GM12878 (cell line): ENCODE results near the gene ITPRIPL2.

Experiments
- CBX3 ChIP-seq: fragments of 200-600 bp; sonication (generic); IDR thresholded peaks from 2 replicates; pipeline ENCODE4 v1.6.1; 2016; ENCODE audit warnings: low read depth, borderline replicate concordance
- CBX5 ChIP-seq: sonication (generic); IDR thresholded peaks from 2 replicates; pipeline ENCODE4 v1.6.1; 2016; ENCODE audit warnings: low read depth, moderate library complexity, mild to moderate bottlenecking, inconsistent platforms
- EGR1 ChIP-seq, 2 experiments: IDR thresholded peaks; 1 replicate in 1 of 2; 2 replicates in 1 of 2; pipeline ENCODE4 v1.6.1; 2011 to 2012; ENCODE audit warnings: low read depth in 2 of 2, low read length in 2 of 2, borderline replicate concordance in 1 of 2, mild to moderate bottlenecking in 1 of 2, moderate library complexity in 1 of 2
- EP300 ChIP-seq, 2 experiments: fragments of 150-350 bp in 1 of 2; IDR thresholded peaks; 2 replicates each; pipeline ENCODE4 v1.6.1; 2011 to 2012; ENCODE audit warnings: low read depth in 2 of 2, low read length in 2 of 2, borderline replicate concordance in 1 of 2, improper control_type of control experiment in 1 of 2, inconsistent platforms in 1 of 2; ENCODE audit not compliant: control insufficient read depth in 1 of 2
- EZH2 ChIP-seq: IDR thresholded peaks from 2 replicates; pipeline ENCODE4 v1.6.1; 2012; ENCODE audit warnings: low read depth, mild to moderate bottlenecking, control low read depth, inconsistent platforms, low read length, borderline replicate concordance; ENCODE audit not compliant: control insufficient read depth
- HDGF ChIP-seq: fragments of 450-650 bp; IDR thresholded peaks from 2 replicates; pipeline ENCODE4 v1.6.1; 2016; ENCODE audit warnings: antibody characterized with exemption
- NR2F1 ChIP-seq: fragments of 450-650 bp; conservative IDR thresholded peaks from 2 replicates; pipeline ENCODE4 v1.6.1; 2017; ENCODE audit warnings: mild to moderate bottlenecking
- RCOR1 ChIP-seq: conservative IDR thresholded peaks from 2 replicates; pipeline ENCODE4 v1.6.1; 2012; ENCODE audit warnings: low read depth, low read length, improper control_type of control experiment
- SMC3 ChIP-seq: IDR thresholded peaks from 2 replicates; pipeline ENCODE4 v1.6.1; 2011; ENCODE audit warnings: low read length, improper control_type of control experiment, borderline replicate concordance
- TF ChIP-seq, protein P1 (sequence below), 3 experiments: IDR thresholded peaks in 2 of 3; conservative IDR thresholded peaks in 1 of 3; 2 replicates each; pipeline ENCODE4 v1.5.1; 2011; ENCODE audit warnings: low read depth in 3 of 3, low read length in 3 of 3, mild to moderate bottlenecking in 3 of 3, control low read depth in 2 of 3, moderate library complexity in 2 of 3, inconsistent platforms in 1 of 3, mixed read lengths in 1 of 3; ENCODE audit not compliant: control insufficient read depth in 2 of 3, insufficient read depth in 1 of 3; ENCODE audit errors: extremely low read depth in 1 of 3

DNA sequence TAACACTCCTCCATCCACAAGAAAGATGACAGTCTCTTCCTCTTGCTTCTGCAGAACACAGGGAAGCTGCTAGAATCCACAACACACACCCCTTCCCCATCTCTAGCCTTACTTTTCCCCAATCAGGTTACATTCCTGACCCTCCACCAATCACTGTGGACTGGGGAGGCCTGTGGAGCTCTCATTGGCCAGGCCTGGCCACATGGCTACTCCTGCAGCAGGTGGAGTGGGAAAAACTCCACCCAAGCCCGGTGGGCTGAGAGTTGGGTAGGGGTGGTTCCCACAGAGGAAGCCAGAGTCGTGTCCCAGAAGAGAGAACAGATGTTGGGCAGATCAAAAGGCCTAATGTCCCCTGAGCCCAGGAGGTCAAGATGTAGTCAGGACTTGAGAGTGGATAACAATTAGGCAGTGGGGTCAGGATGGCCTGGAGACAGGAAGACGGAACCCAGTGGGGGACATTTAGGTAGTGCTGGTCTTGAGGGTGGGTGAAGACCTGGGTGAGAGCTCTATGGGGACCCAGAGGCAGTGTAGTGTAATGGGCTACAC, 24.3 kb upstream of the ITPRIPL2 start:
- no peak for TF ChIP-seq EZH2
- TF ChIP-seq, protein P1, sequence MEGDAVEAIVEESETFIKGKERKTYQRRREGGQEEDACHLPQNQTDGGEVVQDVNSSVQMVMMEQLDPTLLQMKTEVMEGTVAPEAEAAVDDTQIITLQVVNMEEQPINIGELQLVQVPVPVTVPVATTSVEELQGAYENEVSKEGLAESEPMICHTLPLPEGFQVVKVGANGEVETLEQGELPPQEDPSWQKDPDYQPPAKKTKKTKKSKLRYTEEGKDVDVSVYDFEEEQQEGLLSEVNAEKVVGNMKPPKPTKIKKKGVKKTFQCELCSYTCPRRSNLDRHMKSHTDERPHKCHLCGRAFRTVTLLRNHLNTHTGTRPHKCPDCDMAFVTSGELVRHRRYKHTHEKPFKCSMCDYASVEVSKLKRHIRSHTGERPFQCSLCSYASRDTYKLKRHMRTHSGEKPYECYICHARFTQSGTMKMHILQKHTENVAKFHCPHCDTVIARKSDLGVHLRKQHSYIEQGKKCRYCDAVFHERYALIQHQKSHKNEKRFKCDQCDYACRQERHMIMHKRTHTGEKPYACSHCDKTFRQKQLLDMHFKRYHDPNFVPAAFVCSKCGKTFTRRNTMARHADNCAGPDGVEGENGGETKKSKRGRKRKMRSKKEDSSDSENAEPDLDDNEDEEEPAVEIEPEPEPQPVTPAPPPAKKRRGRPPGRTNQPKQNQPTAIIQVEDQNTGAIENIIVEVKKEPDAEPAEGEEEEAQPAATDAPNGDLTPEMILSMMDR (IDR thresholded peaks at IDR 0.05 in 2 of 3, conservative IDR thresholded peaks at IDR 0.05 in 1 of 3; ENCODE audit: control insufficient read depth in 2 of 3, extremely low read depth in 1 of 3, insufficient read depth in 1 of 3, low read depth in 3 of 3, low read length in 3 of 3), result no peak
- TF ChIP-seq CBX5, result no peak
- TF ChIP-seq CBX3, result no peak
- TF ChIP-seq EGR1 (IDR thresholded peaks at IDR 0.05; ENCODE audit: borderline replicate concordance in 1 of 2, low read depth in 2 of 2, low read length in 2 of 2), result no peak
- no peak for TF ChIP-seq NR2F1
- no peak for TF ChIP-seq EP300 (IDR thresholded peaks at IDR 0.05; ENCODE audit: borderline replicate concordance in 1 of 2, control insufficient read depth in 1 of 2, low read depth in 2 of 2, low read length in 2 of 2)
- no peak for TF ChIP-seq HDGF
- no peak for TF ChIP-seq SMC3
- TF ChIP-seq RCOR1, result no peak
